ENCODE measurements around the gene PMEL.
"Not testable (repeated sequence)": the region's sequence is repeated elsewhere in the genome, so short reads cannot be mapped to it uniquely, and the experiment has no call there.

PMEL gene

DNA sequence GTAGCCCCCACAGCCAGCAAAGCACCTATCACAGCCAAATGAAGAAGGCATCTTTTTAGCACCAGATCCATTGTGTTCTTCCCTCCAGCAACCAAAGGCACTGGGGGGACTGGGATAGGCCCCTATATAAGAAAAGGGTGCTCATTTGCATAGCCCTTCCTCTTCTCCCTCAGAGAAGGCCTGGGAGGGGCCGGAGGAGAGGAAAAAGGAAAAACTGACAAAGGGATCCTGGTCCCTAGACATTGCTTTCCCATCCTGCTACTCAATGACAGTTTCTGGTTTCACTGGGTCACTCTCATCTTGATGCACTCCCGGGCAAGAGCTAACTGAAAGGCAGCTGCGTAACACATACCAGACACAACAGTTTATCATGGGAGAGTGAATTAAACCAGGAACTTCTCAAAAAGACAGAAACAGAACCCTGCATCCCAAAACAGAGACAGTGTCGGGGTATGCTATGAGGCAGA is at the start of gene PMEL:
Gene PMEL, minus strand, starts transcription at position 102 of the 467 bp plus-strand sequence. Its CDS starts 31 bp downstream, at position 71.
- no peak for DNase-seq

- no peak for DNase-seq
Measured at GRCh38 chr12:56014205-56014604, 48.4 kb upstream of the PMEL start.

GRCh38 chr12:56013482-56013881 is 47.6 kb upstream of the PMEL start:
- DNase-seq, result no peak

GRCh38 chr12:56011509-56012090 is 45.8 kb upstream of the PMEL start:
- DNase-seq, result no peak

GRCh38 chr12:56010111-56010570 is 44.3 kb upstream of the PMEL start:
- no peak for DNase-seq

DNA sequence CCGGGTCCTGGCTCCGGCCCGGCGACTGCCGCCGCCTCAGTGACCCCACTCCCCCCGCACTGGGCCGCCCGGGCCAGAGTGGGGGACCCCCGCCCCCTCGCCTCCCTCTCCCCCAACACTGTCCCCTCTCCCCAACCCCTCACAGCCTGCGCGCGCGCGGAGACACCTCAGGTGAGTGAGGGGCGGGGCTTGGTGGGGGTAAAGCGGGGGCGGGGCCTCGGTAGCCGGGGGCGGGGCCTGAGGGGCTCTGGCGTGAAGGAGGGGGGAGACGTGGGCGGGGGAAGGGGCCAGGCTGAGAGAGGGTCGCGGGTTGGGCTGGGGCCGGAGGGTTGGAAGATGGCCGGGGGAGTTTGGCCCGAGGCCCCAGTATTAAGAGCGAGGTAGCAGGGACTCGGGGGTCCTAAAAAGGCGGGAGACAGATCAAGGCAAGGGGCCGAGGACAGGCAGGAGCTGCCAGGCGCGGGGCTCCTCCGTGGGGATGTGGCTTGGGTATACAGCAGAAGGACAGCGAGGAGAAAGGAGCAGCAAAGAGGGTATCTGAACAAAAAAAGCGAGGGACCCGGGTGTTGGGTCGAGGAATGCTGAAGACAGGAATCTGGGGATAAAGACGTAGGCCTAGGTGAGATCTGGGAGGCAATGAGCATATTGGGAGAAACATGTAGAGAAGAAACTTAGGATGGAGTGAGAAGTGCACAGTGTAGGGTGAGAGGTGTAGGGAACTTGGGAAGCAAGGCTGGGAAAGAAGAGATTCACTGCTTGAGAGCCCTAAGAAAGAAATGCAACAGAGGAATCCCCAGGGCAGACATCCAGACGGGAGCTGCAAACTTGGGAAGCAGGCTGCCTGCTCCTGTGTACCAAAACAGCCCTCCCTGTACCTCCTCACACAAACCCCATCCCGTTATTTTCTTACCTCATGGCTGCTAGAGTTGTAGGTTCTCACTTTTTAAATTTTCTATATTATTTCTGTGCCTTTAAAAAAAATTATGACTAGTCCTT is 42.0 kb upstream of the PMEL start:
- peak; percentile 74 for DNase-seq

DNA sequence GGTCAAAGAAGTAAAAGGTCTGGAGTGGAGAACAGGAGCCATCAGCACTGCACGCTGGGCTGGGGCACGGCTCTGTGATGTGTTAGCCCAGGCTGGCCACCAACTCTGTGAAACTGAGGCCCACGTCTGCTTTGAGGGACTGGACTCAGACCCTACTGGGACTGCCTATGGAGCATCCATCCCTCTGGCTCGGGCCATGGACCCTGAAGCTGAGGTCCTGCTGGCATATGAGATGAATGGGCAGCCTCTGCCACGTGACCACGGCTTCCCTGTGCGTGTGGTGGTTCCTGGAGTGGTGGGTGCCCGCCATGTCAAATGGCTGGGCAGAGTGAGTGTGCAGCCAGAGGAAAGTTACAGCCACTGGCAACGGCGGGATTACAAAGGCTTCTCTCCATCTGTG is 38.4 kb upstream of the PMEL start:
- no peak for DNase-seq

DNA sequence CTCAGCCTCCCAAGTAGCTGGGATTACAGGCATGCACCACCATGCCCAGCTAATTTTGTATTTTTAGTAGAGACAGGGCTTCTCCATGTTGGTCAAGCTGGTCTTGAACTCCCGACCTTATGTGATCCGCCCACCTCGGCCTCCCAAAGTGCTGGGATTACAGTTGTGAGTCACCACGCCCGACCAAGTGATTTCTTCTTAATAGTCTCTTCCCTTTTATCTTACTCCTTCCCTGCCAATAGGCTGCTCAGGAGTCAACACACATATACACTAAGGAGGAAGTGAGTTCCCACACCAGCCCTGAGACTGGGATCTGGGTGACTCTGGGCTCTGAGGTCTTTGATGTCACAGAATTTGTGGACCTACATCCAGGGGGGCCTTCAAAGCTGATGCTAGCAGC is 37.5 kb upstream of the PMEL start:
- DNase-seq, result not testable (repeated sequence)

DNA sequence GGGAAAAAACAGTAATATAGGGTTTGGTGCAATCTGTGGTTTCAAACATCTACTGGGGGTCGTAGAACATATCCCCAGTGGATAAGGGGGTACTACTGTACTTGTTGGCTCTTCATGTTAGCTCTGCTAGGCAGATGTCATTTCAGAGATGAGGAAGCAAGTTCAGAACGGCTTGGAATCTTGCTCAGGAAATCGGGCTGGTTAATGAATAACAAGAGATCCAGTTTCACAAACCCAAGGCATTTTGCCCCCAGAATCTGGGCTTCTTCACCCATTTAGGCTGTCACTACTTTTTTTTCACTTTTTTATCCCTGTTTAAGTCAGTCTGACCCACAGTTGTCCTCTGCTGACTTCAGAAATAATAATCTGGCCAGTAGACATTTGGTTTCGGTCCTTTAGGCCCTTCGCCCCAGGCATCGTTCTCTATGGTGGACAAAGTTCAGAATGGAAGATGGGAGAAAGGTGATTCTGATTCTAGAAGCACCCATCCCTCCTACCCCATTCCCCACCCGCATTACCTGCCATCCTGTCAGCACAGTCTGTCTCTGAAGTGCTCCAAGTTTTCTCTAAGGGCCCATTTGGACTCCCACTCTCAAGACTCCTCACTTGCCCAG is 35.8 kb upstream of the PMEL start:
- DNase-seq, result no peak

GRCh38 chr12:55999999-56000540 is 34.2 kb upstream of the PMEL start:
- DNase-seq, result not testable (repeated sequence)

GRCh38 chr12:55999522-55999921 is 33.7 kb upstream of the PMEL start:
- not testable (repeated sequence) for DNase-seq

- DNase-seq, result no peak
Measured at GRCh38 chr12:55997535-55997859, 31.7 kb upstream of the PMEL start.

GRCh38 chr12:55996715-55997534 is 31.1 kb upstream of the PMEL start, which contains the start of gene SUOX:
SUOX (plus strand) TSS chr12:55997276; CDS start chr12:56002222, 4,946 bp downstream.
- DNase-seq, result no peak

GRCh38 chr12:55996201-55996714 is 30.4 kb upstream of the PMEL start:
- DNase-seq, result peak; percentile 56

- DNase-seq, result no peak
Measured at GRCh38 chr12:55995366-55995765, 29.5 kb upstream of the PMEL start.

DNA sequence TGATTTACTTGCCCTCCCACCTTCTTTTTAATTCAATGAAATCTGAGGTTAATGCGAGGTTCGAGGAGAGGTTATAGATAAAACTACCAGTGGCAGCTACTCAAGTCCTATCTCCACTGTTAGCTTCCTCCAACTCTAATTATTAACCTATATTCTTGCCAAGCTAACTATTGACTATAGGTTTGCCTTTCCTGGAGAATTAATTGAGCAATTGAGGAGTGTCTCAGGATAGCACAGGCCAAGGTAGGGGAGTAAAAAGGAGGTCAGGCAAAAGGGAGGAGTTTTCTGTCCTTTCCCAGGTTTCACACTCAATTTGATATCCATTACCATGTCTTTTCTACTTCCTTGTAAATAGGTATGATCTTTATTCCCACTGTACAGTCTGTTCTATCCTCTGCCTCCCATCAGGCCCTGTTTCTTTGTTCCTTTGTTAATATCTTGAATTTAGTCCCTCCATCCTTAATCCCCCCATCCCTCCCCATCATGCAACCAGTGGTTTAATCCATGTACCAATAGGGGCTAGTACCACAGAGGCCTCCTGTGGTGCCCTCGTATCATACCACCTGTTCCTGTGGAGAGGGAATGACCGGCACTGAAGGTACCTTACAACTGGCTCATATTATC is 27.5 kb upstream of the PMEL start:
- DNase-seq, result no peak

DNA sequence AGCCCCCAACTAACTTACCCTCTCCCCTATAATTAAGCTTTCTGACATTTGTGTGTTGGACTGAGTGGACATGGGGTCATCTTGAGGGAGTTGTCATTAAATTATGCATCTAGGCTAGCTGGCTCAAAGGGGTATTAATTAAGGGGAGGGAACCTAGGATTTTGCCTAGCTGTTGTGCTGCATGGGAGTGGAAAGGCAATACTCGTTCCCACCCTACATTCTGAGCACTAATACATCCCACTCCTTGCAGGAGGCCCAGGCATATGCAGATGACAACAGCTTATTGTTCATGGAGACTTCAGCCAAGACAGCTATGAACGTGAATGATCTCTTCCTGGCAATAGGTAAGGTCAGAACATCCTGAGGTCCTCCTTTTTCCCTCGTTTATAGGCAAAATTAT is 25.3 kb upstream of the PMEL start:
- DNase-seq, result no peak

GRCh38 chr12:55985976-55986375 is 20.1 kb upstream of the PMEL start:
- DNase-seq, result not testable (repeated sequence)

- no peak for DNase-seq
Measured at GRCh38 chr12:55985341-55985740, 19.5 kb upstream of the PMEL start.

GRCh38 chr12:55984861-55985260 is 19.0 kb upstream of the PMEL start:
- DNase-seq, result no peak

DNA sequence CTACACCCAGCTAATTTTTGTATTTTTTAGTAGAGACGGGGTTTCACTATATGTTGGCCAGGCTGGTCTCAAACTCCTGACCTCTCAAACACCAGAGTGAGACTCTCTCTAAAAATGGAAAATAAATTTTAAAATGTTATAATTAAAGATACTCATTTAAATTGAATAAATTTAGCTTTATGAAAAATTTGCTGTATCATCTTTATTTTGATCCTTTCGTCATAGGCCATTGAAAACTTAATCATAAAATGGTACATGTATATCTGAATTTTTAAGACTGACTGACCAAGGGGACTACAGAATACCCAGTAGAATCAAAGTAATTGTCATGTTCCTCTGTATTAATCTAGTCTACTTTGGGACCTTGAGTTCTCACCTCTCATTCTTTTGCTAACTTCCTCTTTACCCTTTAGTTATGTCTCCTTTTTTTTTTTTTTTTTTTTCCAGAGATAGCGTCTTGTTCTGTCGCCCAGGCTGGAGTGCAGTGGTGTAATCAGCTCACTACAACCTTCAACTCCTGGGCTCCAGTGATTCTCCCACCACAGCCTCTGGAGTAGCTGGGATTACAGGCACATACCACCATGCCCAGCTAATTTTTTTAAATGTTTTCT is 17.5 kb upstream of the PMEL start:
- no peak for DNase-seq

All from activated CD4-positive, alpha-beta T cell treated with anti-CD3 and anti-CD28 coated beads, Interleukin-2, amount 50 U/mL, for 1 hour (primary cell).